HG03108 (cell line): Measurements from ENCODE around the gene GPC6.
"Not testable (repeated sequence)": the region's sequence is repeated elsewhere in the genome, so short reads cannot be mapped to it uniquely, and the experiment has no call there.

ENCODE experiments used
- ATAC-seq: cut with Tn5 transposase; IDR thresholded peaks from one replicate; pipeline ENCODE4 v1.9.1; 2021; ENCODE audit warnings: moderate library complexity; ENCODE audit not compliant: unreplicated experiment

GPC6 gene

GRCh38 chr13:93318534-93319254 lies 92.1 kb downstream of the GPC6 start:
- ATAC-seq = no peak

DNA sequence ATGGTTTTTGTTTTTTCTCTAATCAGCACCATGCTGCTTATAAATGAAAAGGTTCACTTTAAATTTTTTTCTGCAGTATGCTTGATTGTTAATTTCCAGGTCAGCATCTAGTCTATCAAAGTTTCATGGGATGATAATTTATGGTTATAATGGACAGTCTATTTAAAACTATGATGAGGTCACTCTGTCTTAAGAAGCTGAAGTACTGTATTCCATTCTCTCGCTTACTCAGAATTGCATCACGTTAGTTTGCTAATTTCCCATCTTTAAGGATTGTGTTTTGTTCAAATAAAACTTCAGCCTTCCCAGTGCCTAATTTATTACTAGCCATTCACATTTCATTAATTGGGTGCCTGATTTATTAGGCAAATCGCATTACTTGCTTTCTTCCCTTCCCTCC lies 94.3 kb downstream of the GPC6 start:
- ATAC-seq = no peak

- not testable (repeated sequence) for ATAC-seq
Measured at GRCh38 chr13:93323880-93324279, 97.3 kb downstream of the GPC6 start.

DNA sequence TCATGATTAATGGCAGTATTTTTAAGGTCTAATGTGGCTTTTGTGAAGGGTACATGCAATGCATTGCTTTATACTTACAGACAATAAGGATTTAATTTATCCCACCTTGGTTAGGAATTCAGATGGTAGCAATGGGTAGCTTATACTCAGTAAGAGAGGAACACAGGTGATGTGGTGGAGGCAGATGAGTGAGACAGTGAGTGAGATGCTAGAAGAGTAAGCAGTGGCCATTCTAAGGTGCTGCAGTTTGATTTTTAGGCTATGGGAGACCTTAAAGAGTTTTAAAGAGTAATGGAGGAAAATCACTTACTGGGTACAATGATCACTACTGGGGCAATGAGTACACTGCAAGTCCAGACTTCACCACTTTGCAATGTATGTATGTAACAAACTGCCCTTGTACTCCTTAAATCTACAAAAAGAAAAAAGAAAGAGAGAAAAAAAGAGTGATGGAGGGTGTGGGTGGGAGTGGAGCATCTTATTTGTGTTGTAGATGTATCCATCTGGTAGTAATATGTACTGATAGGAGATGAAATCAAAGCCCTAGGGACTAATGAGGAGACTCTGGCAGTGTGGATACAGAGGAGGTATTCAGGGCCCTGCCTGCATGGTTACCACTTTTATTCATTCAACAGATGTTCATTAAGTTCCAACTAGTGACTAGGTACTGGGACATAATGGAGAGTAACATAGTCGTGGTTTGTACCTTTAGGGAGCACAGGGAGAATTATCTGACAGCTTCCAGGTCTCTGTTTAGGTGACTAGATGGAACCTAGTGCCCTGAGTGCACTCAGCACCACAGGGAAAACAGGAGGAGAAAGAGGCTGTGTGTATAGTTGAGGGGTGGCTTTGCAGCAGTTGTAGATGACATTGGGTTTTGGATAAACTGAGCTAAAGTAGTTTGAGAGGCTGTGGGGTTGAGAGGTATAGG lies 99.0 kb downstream of the GPC6 start:
- ATAC-seq = no peak

DNA sequence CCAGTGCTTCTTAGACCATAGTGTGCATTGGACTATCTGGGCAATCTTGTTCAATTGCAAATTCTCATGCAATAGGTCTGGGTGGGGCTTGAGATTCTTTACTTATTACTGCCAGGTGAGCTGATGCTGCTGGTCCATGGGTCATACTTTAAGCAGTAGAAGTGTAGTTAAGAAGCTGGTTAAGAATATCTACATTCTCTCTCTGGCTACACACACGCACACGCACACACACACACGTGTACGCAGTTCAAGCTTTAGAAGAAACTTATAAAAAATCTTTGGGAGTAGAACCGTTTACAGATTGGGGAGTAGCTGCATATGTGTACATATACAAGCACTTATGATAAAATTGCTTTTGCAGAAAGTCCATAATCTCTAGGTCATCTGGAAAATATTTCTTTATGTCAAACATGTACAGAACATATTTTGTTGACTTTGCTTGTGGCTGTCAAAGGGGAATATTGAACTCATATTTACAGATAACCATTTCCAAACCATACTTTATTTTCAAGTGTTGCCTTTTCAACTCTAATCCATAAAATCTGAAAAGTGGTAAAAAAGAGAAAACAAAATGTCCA lies 99.7 kb downstream of the GPC6 start:
- ATAC-seq = no peak

DNA sequence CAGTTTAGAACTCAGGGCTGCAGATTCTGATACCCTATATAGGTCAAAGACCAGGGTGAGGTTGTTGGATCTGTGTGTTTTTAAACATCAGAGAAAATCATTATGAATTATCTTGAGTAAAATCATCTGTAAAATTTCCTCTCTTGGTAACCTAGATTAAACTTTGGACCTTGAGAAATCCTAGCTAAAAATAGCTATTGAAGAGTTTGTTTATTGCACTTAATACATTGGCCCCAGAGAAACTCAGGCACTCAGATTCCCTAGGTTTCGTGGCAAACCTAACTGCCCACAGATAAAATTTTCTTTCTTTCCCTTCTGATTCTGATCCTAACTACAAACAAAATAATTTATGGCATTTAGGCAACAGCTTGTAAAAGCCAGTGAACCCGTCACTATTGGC lies 102.3 kb downstream of the GPC6 start:
- no peak for ATAC-seq

- no peak for ATAC-seq
Measured at GRCh38 chr13:93336728-93337127, 110.1 kb downstream of the GPC6 start.

- no peak for ATAC-seq
Measured at GRCh38 chr13:93338030-93338429, 111.4 kb downstream of the GPC6 start.

DNA sequence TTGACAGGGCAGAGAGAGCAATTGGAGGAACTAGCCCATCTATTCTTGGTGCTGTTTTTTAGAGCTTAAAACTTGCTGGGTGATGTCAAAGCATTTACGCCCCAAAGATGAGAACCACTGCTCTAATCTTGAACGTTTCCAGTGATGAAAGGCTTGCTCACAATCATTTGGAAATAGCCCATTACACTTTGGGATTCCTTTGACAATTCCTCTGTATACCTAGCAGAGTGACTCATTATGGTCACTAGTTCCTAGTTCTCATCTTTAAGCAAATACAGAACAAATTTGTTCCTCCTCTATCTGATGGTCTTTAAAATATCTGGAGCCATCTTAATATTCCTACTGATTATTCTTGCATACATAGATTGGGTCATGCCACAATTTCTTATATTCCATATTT lies 112.3 kb downstream of the GPC6 start:
- no peak for ATAC-seq

- ATAC-seq = no peak
Measured at GRCh38 chr13:93339550-93339949, 112.9 kb downstream of the GPC6 start.

- no peak for ATAC-seq
Measured at GRCh38 chr13:93341517-93341916, 114.9 kb downstream of the GPC6 start.

GRCh38 chr13:93343097-93343496 lies 116.5 kb downstream of the GPC6 start:
- ATAC-seq = no peak

- ATAC-seq = no peak
Measured at GRCh38 chr13:93344048-93344705, 117.6 kb downstream of the GPC6 start.

GRCh38 chr13:93345024-93345423 lies 118.4 kb downstream of the GPC6 start:
- no peak for ATAC-seq

DNA sequence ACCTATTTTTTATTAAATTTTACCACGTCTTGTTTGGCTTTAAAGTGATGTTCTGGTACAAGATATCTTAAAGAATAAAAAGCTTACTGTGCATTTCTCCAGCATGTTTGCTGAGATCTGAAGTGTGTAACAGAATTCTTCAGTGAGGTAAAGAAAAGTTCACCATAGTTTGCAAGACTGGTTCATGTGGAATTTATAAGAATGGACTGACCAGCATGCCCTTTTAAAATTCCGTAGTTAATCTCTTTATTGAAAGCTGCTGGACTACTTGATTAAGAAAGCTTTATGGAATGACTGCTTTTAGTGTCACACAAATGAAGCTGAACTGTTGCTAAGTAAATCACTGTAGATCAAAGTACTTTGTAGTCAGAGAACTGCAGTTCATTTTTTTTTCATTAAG lies 119.2 kb downstream of the GPC6 start:
- ATAC-seq = no peak

- ATAC-seq = no peak
Measured at GRCh38 chr13:93352616-93353015, 126.0 kb downstream of the GPC6 start.

DNA sequence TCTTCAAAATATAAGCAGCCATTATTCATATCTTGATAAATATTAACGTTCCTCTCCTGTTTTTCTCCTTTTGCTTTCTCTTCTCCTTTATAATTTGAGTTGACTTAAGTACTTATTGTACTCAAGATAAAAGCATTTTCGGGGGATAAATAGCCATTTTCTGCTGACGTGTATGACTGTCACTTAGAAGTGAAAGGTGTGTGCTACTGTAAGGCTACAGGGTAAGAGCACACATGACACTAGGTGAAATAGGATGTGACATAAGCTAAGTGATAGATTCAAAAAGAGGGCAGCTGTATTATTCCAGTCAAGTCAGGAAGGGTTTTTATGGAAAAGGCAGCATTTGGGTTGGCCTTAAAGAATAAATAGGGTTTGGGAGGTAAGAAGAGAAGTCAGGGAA lies 128.5 kb downstream of the GPC6 start:
- no peak for ATAC-seq

DNA sequence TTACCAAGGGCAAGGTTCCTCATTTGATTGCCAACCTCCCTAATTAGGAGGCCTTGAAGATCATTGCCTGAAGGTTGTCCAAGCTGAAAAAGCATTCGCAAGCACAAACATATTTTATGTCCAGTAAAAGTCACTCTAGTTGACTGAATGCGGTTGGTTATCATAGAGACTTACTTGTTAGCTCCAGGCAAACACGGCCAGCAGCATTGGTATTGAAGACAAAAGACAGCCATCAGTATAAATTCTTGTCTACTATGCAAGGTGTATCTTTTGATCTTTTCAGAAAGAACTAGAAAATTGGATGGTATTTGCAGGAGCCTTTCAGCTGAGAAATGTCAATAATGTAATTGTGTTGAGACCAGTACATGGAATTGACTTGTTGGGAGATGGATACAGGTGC lies 129.9 kb downstream of the GPC6 start:
- ATAC-seq = no peak

GRCh38 chr13:93360021-93360420 lies 133.4 kb downstream of the GPC6 start:
- no peak for ATAC-seq

GRCh38 chr13:93361703-93362102 lies 135.1 kb downstream of the GPC6 start:
- ATAC-seq = no peak

DNA sequence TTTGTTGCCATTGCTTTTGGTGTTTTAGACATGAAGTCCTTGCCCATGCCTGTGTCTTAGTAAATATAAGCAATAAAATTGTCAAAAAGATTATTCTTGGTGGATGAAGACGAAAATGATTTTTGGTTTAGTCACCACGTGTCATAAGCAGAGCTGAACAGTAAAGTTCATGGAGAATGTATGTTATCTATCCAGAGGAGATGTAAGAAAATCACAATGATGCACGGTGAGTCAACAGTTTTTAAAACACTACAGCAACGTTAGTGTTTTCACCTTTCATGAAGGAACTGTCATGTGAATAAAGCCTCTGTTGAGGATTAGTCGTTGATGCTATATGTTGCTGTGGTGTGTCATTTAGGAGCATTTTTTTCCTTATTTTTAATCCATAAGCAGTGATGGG lies 137.6 kb downstream of the GPC6 start:
- no peak for ATAC-seq
